GM12891 (cell line): Measurements from ENCODE around the gene ANK3.

Source experiments
- PAX5 ChIP-seq: IDR thresholded peaks from 2 replicates; pipeline ENCODE4 v1.6.1; 2011; ENCODE audit warnings: low read length, moderate library complexity, mild to moderate bottlenecking; ENCODE audit not compliant: insufficient read depth, severe bottlenecking
- POLR2A ChIP-seq: IDR thresholded peaks from 2 replicates; pipeline ENCODE4 v1.6.1; 2011; ENCODE audit warnings: low read depth, low read length, control low read depth
- POLR2AphosphoS5 ChIP-seq: IDR thresholded peaks from 2 replicates; pipeline ENCODE4 v1.6.1; 2011; ENCODE audit warnings: low read depth, low read length, control low read depth

GRCh38 chr10:60332371-60332770 lies 57.3 kb downstream of the ANK3 start:
- no peak for TF ChIP-seq POLR2A
- TF ChIP-seq POLR2AphosphoS5, result no peak
- TF ChIP-seq PAX5, result no peak
